ENCODE measurements around the gene MBTPS1.

The MBTPS1 gene

DNA sequence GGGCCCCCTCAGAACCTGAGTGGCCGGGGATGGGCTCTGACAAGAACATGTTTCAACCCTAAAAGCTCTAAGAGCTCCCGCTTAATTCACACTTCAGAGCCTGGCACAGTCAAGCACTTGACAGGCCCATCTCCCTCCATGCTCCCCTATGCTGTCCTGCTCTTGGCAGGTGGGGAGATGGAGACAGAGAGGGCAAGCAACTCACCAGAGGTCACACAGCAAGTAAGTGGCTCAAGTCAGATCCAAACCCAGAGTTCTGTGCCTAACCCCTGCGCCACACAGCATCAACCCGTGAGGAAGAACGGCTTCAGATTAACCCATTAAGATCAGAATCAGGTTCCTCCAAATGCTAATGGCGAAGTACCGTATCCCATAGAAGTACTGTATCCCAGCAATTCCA, 112.3 kb downstream of the MBTPS1 start:
- DNase-seq (ENCODE audit: low read depth in 2 of 2), result no peak

All from stimulated activated CD8-positive, alpha-beta memory T cell treated with anti-CD3 and anti-CD28 coated beads, Interleukin-7, amount 100 ng/mL, for 1 hour (primary cell).